Measurements from ENCODE around the gene ADGRL3. TPM values are rescaled to one million over a fixed set of nuclear protein-coding genes. Genes with fewer than 3 reads are reported as not detected.

Gene ADGRL3
- total and polyA plus RNA-seq, 4 donors = 0.39 to 59.9 (median 2.9) TPM

DNA sequence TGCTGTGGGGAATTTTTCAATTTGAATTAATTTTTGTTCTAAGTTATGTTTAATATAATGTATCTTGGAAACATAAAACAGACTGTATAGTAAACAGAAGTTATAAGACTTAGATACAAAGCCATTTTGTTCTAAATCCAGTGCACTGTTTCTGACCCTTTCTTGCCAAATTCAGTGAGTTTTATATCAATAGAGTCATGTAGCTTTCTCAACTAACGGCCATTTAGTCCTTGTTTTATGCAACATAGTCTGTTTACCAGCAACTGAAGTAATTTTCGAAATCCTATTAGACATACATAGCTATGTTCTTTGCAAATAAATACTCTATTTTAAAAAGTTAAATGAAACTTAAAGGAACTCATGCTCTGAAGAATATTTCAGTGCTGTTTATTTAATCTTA, 242.8 kb downstream of the ADGRL3 start:
- no peak for TF ChIP-seq CTCF (IDR thresholded peaks at IDR 0.05; ENCODE audit: control extremely low read depth, extremely low read depth)
- no peaks in the 10 kb centered on the region for H3K27me3 ChIP-seq (ENCODE audit: control insufficient read depth in 3 of 3, insufficient read depth in 3 of 3, low read length in 2 of 3)
- H3K9ac ChIP-seq (ENCODE audit: insufficient read depth in 1 of 2, low read length in 2 of 2) = no peak overlapping the region
- H3K27ac ChIP-seq (ENCODE audit: low read depth in 1 of 2, low read length in 1 of 2) = no peak overlapping the region
- no peak overlapping the region for H3K4me3 ChIP-seq
- H3K36me3 ChIP-seq (ENCODE audit: control insufficient read depth in 4 of 4, insufficient read depth in 4 of 4, low read length in 4 of 4) = no peaks in the 10 kb centered on the region
- WGBS, 2 donors = 72 to 74% methylated on average over 2 of the region's 2 CpGs
- no peak for ATAC-seq (ENCODE audit: insufficient read depth, low FRiP score)
- H3K9me3 ChIP-seq (ENCODE audit: control insufficient read depth in 4 of 4, insufficient read depth in 3 of 4, low read length in 3 of 4) = no peaks in the 10 kb centered on the region
- no peaks in the 10 kb centered on the region for H3K4me1 ChIP-seq (ENCODE audit: control insufficient read depth in 5 of 5, insufficient read depth in 5 of 5, low read length in 5 of 5)
- peak in 2 of 3 donors; percentile 47 to 48 for DNase-seq

- Histone ChIP-seq H3K27me3 (ENCODE audit: control insufficient read depth in 3 of 3, insufficient read depth in 3 of 3, low read length in 2 of 3) (no peaks in the 10 kb centered on the region), H3K4me1 (ENCODE audit: control insufficient read depth in 5 of 5, insufficient read depth in 5 of 5, low read length in 5 of 5) (no peaks in the 10 kb centered on the region), H3K36me3 (ENCODE audit: control insufficient read depth in 4 of 4, insufficient read depth in 4 of 4, low read length in 4 of 4) (no peaks in the 10 kb centered on the region), H3K9ac (ENCODE audit: insufficient read depth in 1 of 2, low read length in 2 of 2) (no peak overlapping the region), H3K4me3 (no peak overlapping the region), H3K27ac (ENCODE audit: low read depth in 1 of 2, low read length in 1 of 2) (no peak overlapping the region), H3K9me3 (ENCODE audit: control insufficient read depth in 4 of 4, insufficient read depth in 3 of 4, low read length in 3 of 4) (no peaks in the 10 kb centered on the region)
- 52 to 75% methylated on average over 2 of the region's 2 CpGs for WGBS, 2 donors
- no peak for ATAC-seq (ENCODE audit: insufficient read depth, low FRiP score)
- TF ChIP-seq CTCF (IDR thresholded peaks at IDR 0.05; ENCODE audit: control extremely low read depth, extremely low read depth) = no peak
- no peak for DNase-seq
Observed at GRCh38 chr4:61443813-61444510, 243.8 kb downstream of the ADGRL3 start.

DNA sequence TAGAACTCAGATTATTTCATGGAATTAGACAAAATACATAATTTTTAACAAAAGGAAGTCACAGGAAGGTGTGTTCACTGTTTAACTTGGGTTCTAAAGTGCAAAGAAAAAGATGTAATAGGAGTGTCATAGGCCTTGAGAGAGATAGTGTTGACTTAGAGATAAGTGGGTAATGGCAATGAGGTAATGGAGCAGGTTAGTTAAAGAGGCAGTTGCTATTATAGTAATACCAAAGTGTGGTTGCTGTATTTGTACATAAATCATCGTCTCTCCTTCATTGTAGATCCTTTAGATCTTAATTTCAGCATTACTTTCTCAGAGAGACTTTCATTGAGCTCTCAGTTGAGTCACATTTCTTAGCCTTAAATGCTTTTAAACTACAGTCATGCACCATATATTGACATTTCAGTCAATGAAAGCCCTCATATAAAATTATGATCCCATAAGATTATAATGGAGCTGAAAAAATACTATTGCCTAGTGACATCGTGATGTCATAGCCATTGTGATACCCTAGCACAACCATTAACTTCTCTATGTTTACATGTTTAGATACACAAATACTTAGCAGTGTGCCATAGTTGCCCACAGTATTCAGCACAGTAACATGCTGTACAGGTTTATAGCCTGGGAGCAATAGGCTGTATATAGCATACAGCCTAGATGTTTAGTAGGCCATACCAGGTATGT, 245.4 kb downstream of the ADGRL3 start:
- ATAC-seq (ENCODE audit: insufficient read depth, low FRiP score) = no peak
- 82 to 85% methylated on average over 2 of the region's 2 CpGs for WGBS, 2 donors
- TF ChIP-seq CTCF (IDR thresholded peaks at IDR 0.05; ENCODE audit: control extremely low read depth, extremely low read depth) = no peak

More for the DNA sequence above, 245.4 kb downstream of the ADGRL3 start:
- no peaks in the 10 kb centered on the region for H3K4me1 ChIP-seq (ENCODE audit: control insufficient read depth in 5 of 5, insufficient read depth in 5 of 5, low read length in 5 of 5)
- DNase-seq = peak in 1 of 3 donors; percentile 21
- H3K27ac ChIP-seq (ENCODE audit: low read depth in 1 of 2, low read length in 1 of 2) = no peak overlapping the region
- no peaks in the 10 kb centered on the region for H3K27me3 ChIP-seq (ENCODE audit: control insufficient read depth in 3 of 3, insufficient read depth in 3 of 3, low read length in 2 of 3)
- no peaks in the 10 kb centered on the region for H3K9me3 ChIP-seq (ENCODE audit: control insufficient read depth in 4 of 4, insufficient read depth in 3 of 4, low read length in 3 of 4)
- H3K4me3 ChIP-seq = no peak overlapping the region
- H3K36me3 ChIP-seq (ENCODE audit: control insufficient read depth in 4 of 4, insufficient read depth in 4 of 4, low read length in 4 of 4) = no peaks in the 10 kb centered on the region
- H3K9ac ChIP-seq (ENCODE audit: insufficient read depth in 1 of 2, low read length in 2 of 2) = no peak overlapping the region
